Stimulated activated CD4-positive, alpha-beta T cell treated with anti-CD3 and anti-CD28 coated beads, Interleukin-1b, Interleukin-23, amount 100 ng/mL, for 24 hours (primary cell): ENCODE data around the gene GSK3A.

Source experiments
- DNase-seq, 4 experiments: peaks; one replicate each; pipeline ENCODE4 v3.0.0-alpha.2; 2020; ENCODE audit warnings: low read depth in 4 of 4, low spot score in 1 of 4

Gene GSK3A

DNA sequence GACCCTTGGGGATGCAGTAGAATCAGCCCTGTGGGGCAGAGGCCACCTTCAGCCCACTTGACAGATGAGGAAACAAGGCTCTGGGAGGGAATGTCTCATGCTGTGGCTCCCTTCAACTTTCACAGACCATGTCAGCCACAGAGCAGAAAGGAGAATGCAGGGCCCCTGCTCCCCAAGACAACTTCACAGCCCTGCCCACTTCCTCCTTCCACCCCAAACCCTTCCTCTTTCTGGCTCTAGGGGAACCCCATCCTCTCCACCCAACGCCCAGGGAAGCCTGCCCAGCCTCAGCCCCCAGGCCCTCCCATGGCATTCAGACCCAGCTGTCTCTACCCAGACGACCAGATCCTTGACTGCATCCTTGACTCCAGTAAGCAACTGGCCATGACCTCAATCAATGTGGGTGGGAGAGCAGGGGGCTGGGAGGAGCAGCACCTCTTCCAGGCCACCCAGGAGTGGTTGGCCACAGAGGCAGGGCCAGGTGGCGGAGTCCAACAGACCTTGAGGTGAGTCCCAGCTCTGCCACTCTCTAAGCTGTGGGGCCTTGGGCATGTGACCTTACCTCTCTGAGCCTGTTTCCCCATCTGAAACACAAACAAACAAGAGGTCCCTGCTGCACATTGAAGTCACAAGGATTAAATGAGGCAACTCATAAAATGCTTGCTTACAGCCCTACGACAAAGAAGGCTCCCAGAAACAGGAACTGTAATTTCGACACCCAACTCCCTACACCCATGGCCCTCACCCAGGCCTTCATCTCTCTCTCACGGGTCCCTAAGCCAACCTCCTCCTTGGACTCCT lies 40.7 kb downstream of the GSK3A start:
- peak in 1 of 4 experiments; percentile 36 for DNase-seq

DNA sequence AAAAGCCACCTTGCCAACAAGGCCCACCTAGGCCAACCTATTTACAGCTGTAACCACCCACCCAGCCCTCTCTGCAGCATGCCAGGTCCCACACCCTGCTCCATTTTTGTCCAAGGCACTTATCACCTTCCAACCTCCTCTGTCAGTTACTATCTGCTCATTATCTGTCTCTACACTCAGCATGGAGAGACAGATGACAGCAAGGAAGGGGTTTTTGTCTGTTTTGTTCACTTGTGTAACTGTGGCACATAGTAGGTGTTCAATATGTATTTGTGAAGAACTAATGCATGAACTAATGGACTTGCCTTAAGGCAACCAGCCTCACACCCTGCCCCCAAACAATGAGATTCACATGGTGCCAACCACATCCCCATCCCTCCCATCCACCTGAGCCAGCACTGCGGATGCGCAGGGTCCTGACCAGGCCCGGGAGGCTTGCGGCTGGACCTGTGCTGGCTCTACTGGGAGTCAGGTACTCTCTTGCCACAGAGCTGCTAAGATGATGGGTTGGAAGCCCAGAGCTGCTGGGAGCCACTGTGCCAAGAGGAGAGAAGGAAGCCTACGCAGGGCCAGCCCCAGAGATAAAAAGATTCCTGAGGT lies 42.2 kb downstream of the GSK3A start:
- no peak for DNase-seq

DNA sequence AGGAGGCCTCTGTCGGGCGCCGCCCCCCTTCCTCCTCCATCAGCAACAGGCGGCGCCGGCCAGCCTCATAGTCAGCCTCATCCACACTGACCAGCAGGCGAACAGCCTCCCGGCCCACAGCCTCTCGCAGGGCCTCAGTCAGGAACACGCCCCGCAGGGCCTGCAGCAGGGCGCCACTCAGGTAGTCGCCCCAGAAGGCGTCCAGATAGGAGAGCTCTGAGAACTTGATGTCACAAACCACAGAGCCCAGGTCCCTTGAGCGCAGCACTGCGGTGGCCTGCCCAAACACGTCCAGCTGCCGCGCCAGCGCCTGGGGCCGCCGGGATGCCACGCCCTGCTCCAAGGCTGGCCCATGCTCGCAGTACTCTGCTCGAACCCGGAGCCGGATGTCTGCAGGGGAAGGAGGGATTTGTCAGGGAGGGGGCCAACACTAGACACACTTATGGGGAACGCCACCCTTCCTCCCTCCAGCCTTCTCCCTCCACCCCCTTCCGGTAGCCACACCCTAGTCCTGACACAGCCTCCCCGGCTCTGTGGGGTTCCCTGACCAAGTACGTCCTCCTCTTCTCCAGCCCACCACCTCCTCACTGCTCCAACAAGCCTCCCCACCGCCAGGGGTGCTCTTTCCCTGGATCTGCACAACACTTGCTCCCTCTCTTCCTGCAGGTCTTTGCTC lies 42.8 kb downstream of the GSK3A start:
- DNase-seq, result peak in 1 of 4 experiments; percentile 39

DNA sequence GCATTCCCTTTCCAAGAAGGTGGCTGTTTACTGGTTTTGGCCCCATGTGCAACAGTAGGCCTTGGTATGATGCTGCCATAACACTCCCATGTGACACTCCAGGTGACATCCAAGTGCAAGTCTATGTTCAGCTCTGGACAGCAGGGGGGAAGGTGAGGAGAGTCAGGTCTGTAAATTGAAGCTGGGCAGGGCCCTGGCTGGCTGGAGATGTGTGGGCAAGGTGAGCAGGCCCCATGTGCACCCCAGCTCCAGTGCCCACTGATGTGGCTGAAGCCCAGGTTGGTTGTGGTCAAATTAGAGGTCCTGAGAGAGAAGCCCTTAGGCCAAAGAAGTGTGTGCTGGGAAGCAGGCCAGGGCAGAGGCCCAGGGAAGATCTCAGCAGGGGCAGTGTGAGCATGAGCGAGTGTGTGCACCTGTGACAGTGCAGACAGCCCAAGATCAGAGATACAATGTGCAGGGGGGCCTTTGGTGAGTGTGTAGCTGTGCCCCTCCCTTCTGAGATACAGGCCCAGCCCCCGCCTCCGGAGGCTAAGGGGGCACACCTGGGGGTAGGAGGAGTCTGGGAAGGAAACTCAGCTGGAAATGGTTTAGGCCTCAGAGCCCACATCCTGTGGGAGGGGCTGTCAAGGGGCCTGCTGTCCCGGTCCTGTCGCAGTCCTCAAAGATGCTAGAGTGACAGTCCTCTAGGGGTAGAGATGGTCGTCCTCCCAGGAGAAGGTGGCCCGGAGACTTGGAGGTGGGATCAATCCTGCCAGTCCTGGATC lies 43.5 kb downstream of the GSK3A start:
- peak in 1 of 4 experiments; percentile 40 for DNase-seq

DNA sequence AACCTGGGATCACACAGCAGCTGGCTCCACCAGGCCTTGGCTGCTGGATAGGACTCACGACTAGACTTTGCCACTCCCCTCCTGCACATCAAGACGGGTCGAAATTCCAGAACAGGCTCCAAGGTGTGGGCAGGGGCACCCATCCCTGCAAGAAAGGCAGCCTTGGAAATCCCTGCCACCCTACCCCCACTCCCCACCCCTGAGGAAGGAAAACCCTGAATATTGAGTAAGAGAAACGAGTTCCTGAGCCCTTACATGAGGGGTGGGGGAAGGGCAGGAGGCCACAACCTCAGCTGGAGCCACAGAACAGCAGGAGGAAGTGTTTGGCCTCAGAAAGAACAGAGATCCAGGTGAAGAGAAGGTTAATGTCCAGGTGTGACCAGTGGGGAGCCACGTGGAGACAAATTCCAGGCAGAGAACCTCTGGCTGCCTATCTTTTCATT lies 45.0 kb downstream of the GSK3A start:
- DNase-seq, result no peak

DNA sequence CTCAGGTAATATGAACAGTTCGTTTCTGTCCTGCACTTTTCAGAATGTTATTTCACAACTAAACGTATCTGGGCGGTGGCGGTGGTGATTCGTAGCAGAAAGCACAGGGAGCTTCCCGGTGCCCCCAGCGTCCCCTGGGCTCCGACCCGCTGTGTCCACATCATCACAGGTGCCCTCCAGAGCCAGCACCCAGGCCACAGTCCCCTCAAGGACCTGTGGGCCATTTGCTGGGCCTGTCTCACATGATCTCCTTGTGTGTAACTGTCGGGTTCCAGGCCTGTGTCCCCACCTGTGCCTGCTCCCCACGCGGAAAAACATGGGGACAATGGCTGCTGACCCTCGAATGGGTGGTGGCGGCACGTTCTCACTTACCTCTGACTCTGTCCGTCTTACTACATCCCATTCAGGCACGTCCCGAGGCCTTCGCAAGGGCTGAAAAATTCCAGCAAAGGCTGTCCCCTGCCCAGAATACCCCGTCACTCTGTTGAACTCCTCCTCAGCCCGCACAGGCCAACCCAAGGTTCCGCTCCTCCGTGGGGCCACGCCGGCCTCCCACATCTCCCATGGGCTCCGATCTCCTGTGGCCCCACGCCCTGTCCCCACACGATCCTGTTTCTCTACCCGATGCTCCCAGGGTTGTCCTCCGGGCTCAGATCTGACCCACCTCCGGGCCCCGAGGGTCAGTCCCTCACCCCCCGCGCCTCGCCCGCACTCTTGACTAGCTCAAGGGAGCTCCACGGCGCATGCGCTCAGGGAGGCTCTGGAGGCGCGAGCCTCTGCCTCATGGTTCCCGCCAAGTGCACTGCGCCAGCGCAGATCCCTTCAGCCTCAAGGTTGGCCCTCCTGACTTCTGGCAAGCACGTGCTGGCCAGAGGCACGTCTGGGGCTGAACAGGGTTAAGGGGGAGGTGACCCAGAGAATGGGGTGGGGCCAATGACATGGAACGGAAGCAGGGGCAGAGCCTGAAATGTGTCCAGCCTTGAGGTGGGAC lies 46.1 kb downstream of the GSK3A start:
- no peak for DNase-seq

DNA sequence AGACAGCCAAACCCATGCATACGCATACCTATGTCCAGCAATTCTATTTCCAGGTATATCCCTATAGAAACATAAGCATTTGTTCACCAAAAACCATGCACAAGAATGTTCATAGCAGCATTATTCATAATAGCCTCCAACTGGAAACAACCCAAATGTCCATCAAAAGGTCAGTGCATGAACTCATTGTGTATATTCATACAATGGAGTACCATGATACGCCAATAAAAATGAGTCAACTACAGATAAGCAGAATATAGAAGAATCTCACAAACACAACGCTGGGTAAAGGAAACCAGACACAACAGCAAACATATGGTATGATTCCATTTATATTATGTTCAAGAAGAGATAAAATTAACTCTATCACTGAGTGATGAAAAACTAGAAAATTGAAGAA lies 48.7 kb downstream of the GSK3A start:
- DNase-seq, result no peak

DNA sequence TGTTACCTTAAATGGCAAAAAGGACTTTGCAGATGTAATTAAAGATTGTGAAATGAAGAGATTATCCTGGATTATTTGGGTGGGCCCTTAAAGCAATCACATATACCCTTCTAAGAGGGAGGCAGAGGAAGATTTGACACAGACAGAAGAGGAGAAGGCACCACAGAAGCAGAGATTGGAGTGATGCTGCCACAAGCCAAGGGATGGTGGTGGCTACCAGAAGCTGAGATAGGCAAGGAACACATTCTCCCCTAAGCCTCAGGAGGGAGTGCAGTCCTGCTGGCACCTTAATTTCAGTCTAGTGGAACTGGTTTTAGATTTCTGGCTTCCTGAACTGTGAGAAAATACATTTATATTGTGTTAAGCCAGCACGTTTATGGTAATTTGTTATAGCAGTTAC lies 49.1 kb downstream of the GSK3A start:
- no peak for DNase-seq

DNA sequence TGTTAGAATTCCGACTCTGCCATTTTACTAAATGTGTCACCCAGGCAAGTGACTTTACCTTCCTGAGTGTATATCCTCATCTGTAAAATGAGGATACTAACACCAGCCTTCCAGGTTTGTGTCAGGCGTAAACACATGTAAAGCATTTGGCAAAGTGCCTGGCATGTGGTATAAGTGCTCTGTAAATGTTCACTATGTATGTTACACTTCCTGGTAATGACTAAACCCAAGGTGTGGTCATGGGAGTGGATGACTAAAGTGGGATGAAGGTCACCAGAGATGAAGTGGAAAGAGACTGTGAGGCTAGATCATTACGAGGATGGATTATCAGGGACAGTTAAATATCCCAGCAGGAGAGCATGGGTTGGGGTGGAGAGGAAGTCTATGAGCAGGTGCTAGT lies 50.5 kb downstream of the GSK3A start:
- no peak for DNase-seq

DNA sequence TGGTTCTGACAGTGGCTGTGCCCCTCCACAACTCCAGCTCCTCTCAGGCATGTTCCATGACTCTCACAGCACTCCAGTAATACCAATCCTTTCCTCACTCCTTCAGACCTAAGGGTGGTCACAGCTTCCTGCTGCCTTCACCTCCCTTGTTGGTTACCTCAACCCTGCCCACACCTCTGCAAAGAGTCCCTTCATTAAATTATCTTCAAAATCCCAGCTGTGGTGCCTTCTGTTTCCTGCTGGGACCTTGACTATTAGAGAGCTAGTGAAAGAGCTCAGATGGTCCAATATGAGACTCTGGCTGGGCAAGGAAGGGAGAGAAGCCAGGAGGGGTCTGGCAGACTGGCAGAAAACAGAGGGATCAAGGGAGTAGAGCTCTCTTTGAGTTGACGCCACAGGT lies 51.1 kb downstream of the GSK3A start:
- DNase-seq, result no peak

DNA sequence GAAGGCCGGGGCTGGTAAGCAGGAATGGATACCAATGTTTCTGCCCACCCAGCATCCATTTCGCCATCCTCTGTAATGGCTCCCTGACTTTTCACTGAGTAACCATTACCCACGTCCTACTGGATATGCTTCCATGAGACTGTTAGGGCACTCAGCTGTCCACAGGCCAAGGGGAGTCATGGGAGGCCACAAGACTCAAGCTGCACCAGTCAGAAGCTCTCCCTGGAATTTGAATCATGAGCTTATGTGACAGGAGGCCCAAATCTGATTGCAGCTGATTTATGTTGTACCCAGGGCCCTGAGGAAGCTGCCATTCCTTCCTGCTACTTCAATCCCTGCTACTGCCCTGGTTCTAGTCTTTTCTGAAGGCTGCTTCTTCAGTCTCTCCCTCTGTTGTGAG lies 53.3 kb downstream of the GSK3A start:
- DNase-seq, result no peak

DNA sequence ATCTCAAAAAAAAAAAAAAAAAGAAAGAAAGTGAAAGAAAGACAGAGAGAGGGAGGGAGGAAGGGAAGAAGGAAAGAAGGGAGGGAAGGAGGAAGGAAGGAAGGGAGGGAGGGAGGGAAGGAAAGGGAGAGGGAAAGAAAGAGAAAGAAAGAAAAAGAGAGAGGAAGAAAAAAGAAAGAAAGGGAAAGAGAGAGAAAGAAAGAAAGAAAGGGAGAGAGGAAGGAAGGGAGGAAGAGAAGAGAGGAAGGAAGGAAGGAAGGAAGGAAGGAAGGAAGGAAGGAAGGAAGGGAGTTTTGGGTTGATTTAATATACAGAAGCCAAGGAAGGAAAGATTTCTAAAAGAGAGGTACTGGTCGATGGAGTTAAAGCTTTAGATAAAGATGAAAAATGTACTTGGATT lies 53.7 kb downstream of the GSK3A start:
- no peak for DNase-seq

DNA sequence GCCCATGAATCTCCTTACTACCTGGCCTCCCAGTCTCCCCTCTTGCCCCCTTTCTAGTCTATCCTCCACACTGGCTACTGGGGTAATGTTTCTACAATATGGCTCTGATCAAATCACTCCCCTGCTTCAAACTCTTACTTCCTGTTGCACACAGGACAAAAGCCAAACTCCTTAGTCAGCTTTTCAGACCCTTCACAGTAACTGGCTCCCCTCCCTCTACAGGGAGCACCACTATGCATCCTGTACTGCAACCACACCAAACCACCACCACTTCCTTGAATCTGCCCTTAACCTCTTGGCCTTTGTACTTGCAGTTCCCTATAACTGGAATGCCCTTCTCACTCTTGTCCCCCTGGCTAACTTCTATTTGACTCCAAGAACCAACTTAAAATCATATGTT lies 57.1 kb downstream of the GSK3A start:
- DNase-seq, result no peak

DNA sequence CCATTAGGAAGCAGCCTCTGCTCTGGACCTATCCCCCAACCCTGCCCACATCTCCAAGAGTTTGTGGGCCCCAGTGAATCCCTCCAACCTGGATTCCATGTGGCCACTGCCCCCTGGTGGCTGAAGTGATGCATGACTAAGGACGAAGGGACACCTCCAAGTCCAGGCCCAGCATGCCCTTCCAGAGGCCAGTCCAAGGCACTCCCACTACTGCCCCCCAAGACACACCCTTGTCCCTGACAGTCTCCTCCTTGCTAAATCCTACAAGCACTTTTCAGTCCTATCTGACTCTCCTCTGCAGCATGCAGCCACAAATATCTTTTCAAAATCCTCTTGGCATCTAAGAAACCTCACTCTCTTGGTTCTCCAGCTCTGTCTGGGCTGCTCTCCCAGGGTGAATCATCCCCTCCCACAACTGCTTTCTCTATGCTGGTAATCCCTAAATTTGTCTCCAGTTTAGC lies 58.0 kb downstream of the GSK3A start:
- peak in 3 of 4 experiments; percentile 50 to 65 (median 55) for DNase-seq
